Panc1 (cell line): ENCODE data around the gene SLC4A4. TPM values are rescaled to one million over a fixed set of nuclear protein-coding genes. Genes with fewer than 3 reads are reported as not detected.

Source experiments
- ATAC-seq: fragments of 200-7000 bp; cut with Tn5 transposase; 2 replicates; pipeline ENCODE4 v1.9.1; 2020; ENCODE audit warnings: mild to moderate bottlenecking, moderate library complexity
- BruUV-seq: library from RNA; stranded (reverse); fragments of 400-500 nt; replicated peaks from 2 replicates; lab custom pipeline; 2021; lab: Mats Ljungman, UMichigan
- CTCF ChIA-PET: fragments of 300-600 bp; sonication (Branson Sonifier 250); formaldehyde crosslinking; loops from one replicate; lab custom pipeline; 2022; ENCODE audit warnings: antibody characterized with exemption; lab: Charles Lee
- POLR2A ChIA-PET: fragments of 300-600 bp; sonication (Branson Sonifier 250); formaldehyde crosslinking; loops from one replicate; lab custom pipeline; 2022; ENCODE audit warnings: antibody characterized with exemption; lab: Charles Lee
- DNase-seq: peaks from one replicate; pipeline ENCODE4 v3.0.0-alpha.2; 2010; ENCODE audit warnings: low read depth, low spot score
- H3K27ac ChIP-seq: 2 replicates; pipeline ENCODE4 v1.5.1; 2011; ENCODE audit warnings: mild to moderate bottlenecking, low read length, inconsistent platforms
- H3K27me3 ChIP-seq: fragments of 200-500 bp; sonication (Bioruptor generic); 2 replicates; pipeline ENCODE4 v1.6.0; 2014; ENCODE audit warnings: low read length, inconsistent platforms; ENCODE audit not compliant: control insufficient read depth, insufficient read depth
- H3K36me3 ChIP-seq: fragments of 200-500 bp; sonication (Bioruptor generic); 2 replicates; pipeline ENCODE4 v1.5.1; 2014; ENCODE audit warnings: inconsistent platforms, mild to moderate bottlenecking, low read length, moderate library complexity; ENCODE audit not compliant: control insufficient read depth, insufficient read depth
- H3K4me1 ChIP-seq: 2 replicates; pipeline ENCODE4 v1.5.1; 2011; ENCODE audit warnings: inconsistent platforms, mild to moderate bottlenecking, low read length, moderate library complexity; ENCODE audit not compliant: control insufficient read depth, insufficient read depth
- H3K4me3 ChIP-seq, 2 experiments: 2 replicates each; pipeline ENCODE4 v1.5.1; 2011 to 2012; ENCODE audit warnings: low read depth in 2 of 2, low read length in 2 of 2, mild to moderate bottlenecking in 2 of 2, inconsistent platforms in 1 of 2, moderate library complexity in 1 of 2
- H3K9me3 ChIP-seq: fragments of 200-500 bp; sonication (Bioruptor generic); 2 replicates; pipeline ENCODE4 v1.5.1; 2014; ENCODE audit warnings: low read depth, mild to moderate bottlenecking, inconsistent platforms, low read length, moderate library complexity; ENCODE audit not compliant: control insufficient read depth, insufficient read depth
- POLR2AphosphoS5 ChIP-seq: IDR thresholded peaks from 2 replicates; pipeline ENCODE4 v1.6.1; 2012; ENCODE audit warnings: mild to moderate bottlenecking, low read depth, low read length, moderate library complexity
- SIN3A ChIP-seq: IDR thresholded peaks from 2 replicates; pipeline ENCODE4 v1.6.1; 2012; ENCODE audit warnings: low read depth, mild to moderate bottlenecking, low read length, moderate library complexity, borderline replicate concordance; ENCODE audit not compliant: insufficient read depth
- TCF7L2 ChIP-seq: IDR thresholded peaks from 2 replicates; pipeline ENCODE4 v1.6.1; 2011; ENCODE audit warnings: mild to moderate bottlenecking, low read depth, low read length, inconsistent platforms
- in situ Hi-C: cut with HindIII; loops from 2 replicates; pipeline ENCODE4 v1.10.0; 2016; ENCODE audit warnings: low sequenced_read_pairs, low pct_unique_long_range_greater_than_20kb
- intact Hi-C: fragments of 100-400 bp; cut with micrococcal nuclease; formaldehyde crosslinking; loops from one replicate; pipeline ENCODE4 v1.10.0; 2022; ENCODE audit not compliant: unreplicated experiment
- total RNA-seq: library from RNA; stranded (reverse); gene quantifications from one replicate; pipeline ENCODE4 v1.2.1, GENCODE V29; 2021; ENCODE audit not compliant: unreplicated experiment
- TF ChIP-seq, protein P1 (sequence below): fragments of 450-650 bp; IDR thresholded peaks from 2 replicates; pipeline ENCODE4 v1.5.1; 2017; ENCODE audit warnings: mild to moderate bottlenecking
- TF ChIP-seq, protein P2 (sequence below), 2 experiments: IDR thresholded peaks; 2 replicates each; pipeline ENCODE4 v1.6.1; 2011 to 2012; ENCODE audit warnings: low read depth in 2 of 2, control low read depth in 1 of 2, low read length in 1 of 2, mild to moderate bottlenecking in 1 of 2, moderate library complexity in 1 of 2; ENCODE audit not compliant: insufficient read depth in 1 of 2

The SLC4A4 gene
- total RNA-seq, 1 experiment from 2014 or later = 0.26 TPM

DNA sequence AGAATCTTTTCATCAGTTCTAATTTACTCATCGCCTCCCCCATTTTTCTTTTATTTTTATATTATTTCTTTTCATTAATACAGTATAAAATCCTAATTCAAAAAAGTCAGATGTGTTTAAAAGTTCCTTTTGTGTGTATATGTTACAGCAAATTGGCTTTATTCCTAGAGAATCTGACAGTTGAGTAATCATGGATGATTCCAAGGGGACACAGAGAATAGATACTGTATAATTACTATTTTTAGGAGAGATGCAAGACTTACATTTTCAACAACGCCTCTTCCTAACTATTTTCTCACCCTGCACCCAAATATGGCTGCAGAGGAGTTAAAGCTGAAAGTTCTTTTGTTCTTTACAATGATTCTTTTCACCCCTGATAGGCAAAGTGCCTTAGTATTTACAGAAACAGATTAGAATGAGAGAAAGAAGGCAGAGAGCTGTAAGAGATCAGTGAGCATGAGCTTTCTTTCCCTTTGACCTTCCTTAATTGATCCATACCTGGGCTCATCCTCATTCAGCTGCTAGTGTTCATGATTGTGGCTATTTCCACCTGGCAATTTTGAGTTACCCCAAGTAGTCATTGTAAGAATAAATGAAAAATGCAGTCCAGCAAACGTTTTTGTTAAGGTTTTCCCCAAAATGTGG lies 210.8 kb downstream of the SLC4A4 start:
- BruUV-seq = no TSS peak
- ChIA-PET CTCF (no interaction called here), POLR2A (no interaction called here)
- TF ChIP-seq SIN3A (no peak), POLR2AphosphoS5 (no peak), TCF7L2 (no peak)
- TF ChIP-seq, protein P1, sequence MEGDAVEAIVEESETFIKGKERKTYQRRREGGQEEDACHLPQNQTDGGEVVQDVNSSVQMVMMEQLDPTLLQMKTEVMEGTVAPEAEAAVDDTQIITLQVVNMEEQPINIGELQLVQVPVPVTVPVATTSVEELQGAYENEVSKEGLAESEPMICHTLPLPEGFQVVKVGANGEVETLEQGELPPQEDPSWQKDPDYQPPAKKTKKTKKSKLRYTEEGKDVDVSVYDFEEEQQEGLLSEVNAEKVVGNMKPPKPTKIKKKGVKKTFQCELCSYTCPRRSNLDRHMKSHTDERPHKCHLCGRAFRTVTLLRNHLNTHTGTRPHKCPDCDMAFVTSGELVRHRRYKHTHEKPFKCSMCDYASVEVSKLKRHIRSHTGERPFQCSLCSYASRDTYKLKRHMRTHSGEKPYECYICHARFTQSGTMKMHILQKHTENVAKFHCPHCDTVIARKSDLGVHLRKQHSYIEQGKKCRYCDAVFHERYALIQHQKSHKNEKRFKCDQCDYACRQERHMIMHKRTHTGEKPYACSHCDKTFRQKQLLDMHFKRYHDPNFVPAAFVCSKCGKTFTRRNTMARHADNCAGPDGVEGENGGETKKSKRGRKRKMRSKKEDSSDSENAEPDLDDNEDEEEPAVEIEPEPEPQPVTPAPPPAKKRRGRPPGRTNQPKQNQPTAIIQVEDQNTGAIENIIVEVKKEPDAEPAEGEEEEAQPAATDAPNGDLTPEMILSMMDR = no peak
- TF ChIP-seq, protein P2, sequence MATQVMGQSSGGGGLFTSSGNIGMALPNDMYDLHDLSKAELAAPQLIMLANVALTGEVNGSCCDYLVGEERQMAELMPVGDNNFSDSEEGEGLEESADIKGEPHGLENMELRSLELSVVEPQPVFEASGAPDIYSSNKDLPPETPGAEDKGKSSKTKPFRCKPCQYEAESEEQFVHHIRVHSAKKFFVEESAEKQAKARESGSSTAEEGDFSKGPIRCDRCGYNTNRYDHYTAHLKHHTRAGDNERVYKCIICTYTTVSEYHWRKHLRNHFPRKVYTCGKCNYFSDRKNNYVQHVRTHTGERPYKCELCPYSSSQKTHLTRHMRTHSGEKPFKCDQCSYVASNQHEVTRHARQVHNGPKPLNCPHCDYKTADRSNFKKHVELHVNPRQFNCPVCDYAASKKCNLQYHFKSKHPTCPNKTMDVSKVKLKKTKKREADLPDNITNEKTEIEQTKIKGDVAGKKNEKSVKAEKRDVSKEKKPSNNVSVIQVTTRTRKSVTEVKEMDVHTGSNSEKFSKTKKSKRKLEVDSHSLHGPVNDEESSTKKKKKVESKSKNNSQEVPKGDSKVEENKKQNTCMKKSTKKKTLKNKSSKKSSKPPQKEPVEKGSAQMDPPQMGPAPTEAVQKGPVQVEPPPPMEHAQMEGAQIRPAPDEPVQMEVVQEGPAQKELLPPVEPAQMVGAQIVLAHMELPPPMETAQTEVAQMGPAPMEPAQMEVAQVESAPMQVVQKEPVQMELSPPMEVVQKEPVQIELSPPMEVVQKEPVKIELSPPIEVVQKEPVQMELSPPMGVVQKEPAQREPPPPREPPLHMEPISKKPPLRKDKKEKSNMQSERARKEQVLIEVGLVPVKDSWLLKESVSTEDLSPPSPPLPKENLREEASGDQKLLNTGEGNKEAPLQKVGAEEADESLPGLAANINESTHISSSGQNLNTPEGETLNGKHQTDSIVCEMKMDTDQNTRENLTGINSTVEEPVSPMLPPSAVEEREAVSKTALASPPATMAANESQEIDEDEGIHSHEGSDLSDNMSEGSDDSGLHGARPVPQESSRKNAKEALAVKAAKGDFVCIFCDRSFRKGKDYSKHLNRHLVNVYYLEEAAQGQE (IDR thresholded peaks at IDR 0.05; ENCODE audit: insufficient read depth in 1 of 2, low read depth in 2 of 2, low read length in 1 of 2) = no peak
- Histone ChIP-seq H3K27ac (no peak overlapping the region), H3K4me3 (no peak overlapping the region), H3K4me1 (no peaks in the 10 kb centered on the region), H3K9me3 (no peaks in the 10 kb centered on the region), H3K36me3 (no peaks in the 10 kb centered on the region), H3K27me3 (no peaks in the 10 kb centered on the region)
- no peak for DNase-seq
- no peak for ATAC-seq
- intact Hi-C loops (no loop called here), in situ Hi-C loops (no loop called here)

DNA sequence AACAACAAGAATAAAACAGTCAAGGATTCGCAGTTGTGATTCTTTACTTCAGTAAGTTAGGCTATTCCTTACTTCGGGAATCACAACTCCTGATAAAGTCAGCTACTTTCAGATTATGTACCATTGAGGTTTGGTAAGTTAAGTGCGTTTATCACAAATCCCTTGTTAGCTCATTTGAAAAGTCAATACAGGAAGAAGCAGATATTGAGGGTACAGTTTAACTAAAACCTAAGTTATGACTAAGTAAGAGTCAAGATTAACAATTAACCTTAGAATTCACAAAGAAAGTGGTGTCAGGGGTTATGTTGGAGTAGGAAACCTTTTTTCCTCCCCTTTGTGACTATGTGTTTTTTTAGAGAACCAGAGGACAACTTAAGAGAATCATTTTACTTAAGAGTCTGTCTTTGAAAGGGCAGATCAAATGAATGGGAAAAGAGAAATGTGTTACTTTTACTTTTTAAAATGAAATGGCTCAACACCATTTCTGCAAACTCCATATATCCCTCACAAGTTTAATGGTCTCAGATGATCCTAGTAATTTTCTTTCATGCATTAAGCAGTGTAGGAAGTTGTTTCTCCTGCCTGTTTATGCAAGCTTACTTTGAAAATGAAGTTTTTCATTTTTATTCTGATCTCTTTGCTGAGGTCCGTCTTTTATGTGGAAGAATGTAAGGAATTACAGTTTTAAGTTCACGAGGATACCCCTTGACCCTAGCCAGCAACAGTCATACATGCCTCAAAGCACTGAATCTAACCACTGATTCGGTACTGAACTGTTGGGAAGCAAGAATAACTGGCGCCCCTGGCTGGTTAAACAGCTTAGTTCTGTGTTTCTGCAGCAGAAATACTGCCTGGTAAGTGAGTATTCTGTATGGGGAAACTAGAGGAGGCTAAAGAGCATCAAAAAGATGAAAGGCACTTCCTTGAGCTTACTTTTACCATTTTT lies 211.7 kb downstream of the SLC4A4 start:
- DNase-seq = no peak
- Histone ChIP-seq H3K4me1 (no peaks in the 10 kb centered on the region), H3K36me3 (no peaks in the 10 kb centered on the region), H3K27ac (no peak overlapping the region), H3K9me3 (no peaks in the 10 kb centered on the region), H3K4me3 (no peak overlapping the region), H3K27me3 (no peaks in the 10 kb centered on the region)
- ChIA-PET CTCF (no interaction called here), POLR2A (no interaction called here)
- BruUV-seq = no TSS peak
- in situ Hi-C loops (no loop called here), intact Hi-C loops (no loop called here)
- no peak for TF ChIP-seq TCF7L2
- no peak for TF ChIP-seq SIN3A
- TF ChIP-seq, protein P1 = no peak
- TF ChIP-seq, protein P2 (IDR thresholded peaks at IDR 0.05; ENCODE audit: insufficient read depth in 1 of 2, low read depth in 2 of 2, low read length in 1 of 2) = no peak
- TF ChIP-seq POLR2AphosphoS5 = no peak
- no peak for ATAC-seq
